Measurements from ENCODE around the gene TMEM14A.
A peak's percentile ranks its signal among the peaks of the same experiment; 100 is the strongest.
"Not testable (repeated sequence)": the region's sequence is repeated elsewhere in the genome, so short reads cannot be mapped to it uniquely, and the experiment has no call there.

TMEM14A gene

GRCh38 chr6:52661551-52661950 is 9.4 kb upstream of the TMEM14A start:
- no peak for DNase-seq

DNA sequence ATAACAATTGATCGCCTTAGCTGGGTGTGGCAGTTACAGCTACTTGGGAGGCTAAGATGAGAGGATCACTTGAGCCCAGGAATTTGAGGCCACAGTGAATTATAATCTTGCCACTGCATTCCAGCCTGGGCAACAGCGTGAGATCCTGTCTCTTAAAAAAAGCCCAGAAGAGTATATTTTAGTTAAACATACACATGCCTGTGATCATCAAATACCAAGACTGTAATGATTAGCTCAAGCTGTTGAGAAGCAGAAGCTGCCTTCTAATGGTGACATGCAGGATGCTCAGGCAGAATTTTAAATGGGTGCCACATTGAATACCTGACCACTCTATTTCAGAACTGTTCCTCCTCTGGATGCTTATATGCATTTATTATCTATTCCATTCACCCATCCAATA is 8.9 kb upstream of the TMEM14A start:
- DNase-seq, result no peak

GRCh38 chr6:52663120-52663935 is 7.6 kb upstream of the TMEM14A start:
- DNase-seq, result peak; percentile 55

DNA sequence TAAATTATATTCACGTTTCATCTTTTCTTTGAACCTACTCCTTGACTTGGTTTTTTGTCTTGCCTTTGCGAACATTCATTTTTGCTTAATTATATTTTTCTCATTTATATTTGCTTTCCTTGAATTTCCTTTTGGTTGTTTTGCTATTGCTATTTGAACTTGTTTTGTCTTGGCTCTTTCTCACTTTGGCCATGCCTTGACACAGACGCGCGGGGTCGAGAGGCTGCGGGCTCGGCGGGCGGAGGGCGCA is 7.1 kb upstream of the TMEM14A start:
- DNase-seq, result no peak

- DNase-seq, result peak; percentile 86
Observed at GRCh38 chr6:52664186-52664990, 6.5 kb upstream of the TMEM14A start.

- DNase-seq, result no peak
Observed at GRCh38 chr6:52664991-52665686, 5.8 kb upstream of the TMEM14A start.

- DNase-seq, result no peak
Observed at GRCh38 chr6:52666071-52666470, 4.8 kb upstream of the TMEM14A start.

DNA sequence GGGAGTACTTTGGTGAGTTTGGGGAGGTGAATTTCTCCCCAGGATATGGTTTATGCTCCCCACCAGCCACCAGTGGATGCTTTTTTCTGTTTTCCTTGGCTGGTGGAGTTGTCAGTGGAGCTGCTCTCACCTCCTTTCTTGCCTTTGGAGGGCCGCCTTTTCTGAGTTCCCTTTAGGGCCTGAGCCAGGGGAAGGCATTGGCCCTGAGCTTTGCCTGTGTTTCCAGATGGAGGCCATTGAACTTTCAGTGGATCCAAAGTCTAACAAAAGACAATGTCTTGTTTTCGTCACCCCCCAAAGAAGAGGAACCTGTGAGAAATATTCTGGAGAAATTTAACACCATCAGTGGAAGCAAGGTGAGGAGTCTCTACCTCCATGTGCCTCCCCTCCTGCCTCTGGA is 4.4 kb upstream of the TMEM14A start:
- no peak for DNase-seq

DNA sequence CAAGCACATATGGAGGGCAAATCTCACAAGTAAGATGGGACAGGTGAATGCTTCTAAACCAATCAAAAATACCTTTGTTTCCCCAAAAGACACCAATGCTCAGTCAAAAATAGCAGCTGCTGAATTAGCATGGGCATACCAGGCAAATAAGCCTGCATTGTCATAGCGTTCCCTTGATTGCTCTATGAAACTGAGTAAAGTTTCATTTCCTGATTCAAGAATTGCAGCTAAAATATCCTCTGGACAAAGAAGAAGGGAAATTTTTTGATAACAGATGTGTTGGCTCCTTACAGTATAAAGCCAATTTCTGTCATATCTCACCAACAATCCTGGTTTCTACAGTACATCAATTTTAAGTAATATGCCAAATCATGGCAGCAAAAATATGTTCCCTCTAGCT is 3.3 kb upstream of the TMEM14A start:
- no peak for DNase-seq

DNA sequence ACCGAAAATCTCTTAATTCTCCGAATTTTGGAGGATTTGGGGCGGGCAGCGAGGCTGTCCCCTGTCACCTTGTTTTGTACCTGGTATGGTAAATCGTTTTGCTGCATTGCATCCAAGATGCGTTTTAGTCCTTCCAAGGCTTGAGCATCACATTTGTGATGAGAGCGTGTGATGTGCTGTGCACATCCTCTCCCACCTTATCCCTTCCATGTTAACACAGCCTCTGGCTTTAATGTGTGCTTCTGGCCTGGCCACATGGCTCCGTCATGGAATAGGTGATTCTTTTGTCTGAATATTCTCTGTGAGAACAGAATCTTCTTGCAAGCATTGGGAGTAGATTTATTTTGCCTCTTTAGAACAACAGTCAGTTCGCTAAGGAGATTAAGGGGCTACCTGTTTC is 763 bp downstream of the TMEM14A start:
- DNase-seq, result no peak

DNA sequence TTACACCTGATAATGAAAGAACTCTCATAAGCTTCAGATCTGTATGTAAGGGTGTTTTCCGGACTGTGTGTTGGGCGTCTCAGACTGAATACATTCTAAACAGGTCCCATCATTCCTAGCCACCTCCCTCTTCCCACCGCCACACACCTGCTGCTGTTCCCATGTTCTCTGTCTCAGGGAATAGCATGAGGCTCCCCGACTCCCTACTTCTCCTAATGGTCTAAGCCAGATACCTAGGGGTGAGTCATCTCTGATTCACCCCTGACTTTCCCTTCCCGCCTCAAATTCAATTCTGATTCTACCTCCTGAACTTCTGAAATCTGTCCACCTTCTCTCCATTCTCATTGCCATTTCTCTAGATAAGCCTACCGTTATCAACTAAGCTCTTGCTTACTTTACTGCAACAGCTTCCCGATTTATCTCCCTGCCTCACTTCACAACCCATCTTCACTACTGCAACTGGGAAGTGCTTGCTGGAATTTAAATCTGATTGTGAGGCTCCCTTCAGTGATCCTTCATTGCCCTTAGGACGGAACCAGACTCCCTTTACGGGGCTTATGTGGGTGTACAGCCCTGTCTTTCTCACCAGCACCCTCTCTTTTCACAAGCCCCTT is 1.6 kb downstream of the TMEM14A start:
- no peak for DNase-seq

DNA sequence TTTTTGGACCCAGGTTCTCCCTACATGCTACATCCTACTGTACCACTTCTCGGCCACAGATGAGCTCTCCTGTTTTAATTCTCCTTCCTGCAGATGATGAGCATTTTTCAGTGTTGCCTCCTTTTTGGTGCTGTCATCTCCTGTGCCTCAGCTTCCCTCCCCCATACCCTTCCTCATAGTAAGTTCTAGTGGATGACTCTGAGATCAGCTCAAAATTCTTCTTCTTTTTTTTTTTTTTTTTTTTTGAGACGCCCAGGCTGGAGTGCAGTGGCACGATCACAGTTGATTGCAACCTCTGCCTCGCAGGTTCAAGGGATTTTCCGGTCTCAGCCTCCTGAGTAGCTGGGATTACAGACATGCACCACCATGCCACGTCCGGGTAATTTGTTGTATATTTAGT is 3.8 kb downstream of the TMEM14A start:
- no peak for DNase-seq

- DNase-seq, result no peak
Observed at GRCh38 chr6:52675372-52675771, 4.5 kb downstream of the TMEM14A start.

DNA sequence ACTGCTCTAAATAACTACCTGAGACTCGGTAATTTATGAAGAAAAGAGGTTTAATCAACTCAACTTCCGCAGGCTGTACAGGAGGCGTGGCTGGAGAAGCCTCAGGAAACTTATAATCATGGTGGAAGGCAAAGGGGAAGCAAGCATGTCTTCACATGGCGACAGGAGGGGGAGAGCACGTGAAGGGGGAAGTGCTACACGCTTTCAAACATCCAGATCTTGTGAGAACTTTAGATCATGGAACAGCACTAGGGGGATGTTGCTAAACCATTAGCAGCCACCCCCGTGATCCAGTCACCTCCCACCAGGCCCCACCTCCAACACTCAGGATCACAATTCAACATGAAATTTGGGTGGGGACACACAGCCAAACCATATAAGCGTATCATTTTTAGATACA is 5.7 kb downstream of the TMEM14A start:
- not testable (repeated sequence) for DNase-seq

DNA sequence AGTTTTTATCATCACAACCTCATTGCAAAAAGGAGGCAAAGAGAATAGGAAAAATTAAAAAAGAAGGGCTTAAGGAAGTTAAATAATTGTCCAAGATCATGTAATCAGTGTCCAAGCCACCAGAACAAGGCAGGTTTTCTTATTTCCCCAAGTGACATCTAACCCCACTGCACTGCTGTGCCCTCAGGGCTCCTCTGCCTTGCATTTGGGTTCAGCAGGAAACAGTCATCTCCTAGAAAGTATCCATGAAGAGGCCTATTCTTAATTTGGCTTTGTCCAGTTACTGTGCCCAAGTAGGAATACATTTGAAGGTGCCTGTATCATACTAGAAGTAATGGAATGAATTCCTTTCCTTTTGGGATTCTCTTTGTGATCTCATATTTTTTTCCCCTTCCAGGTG is 10.5 kb downstream of the TMEM14A start:
- DNase-seq, result no peak

- no peak for DNase-seq
Observed at GRCh38 chr6:52686878-52687699, 16.2 kb downstream of the TMEM14A start.

GRCh38 chr6:52689857-52690256 is 18.9 kb downstream of the TMEM14A start:
- DNase-seq, result no peak

- no peak for DNase-seq
Observed at GRCh38 chr6:52691718-52692117, 20.8 kb downstream of the TMEM14A start.

DNA sequence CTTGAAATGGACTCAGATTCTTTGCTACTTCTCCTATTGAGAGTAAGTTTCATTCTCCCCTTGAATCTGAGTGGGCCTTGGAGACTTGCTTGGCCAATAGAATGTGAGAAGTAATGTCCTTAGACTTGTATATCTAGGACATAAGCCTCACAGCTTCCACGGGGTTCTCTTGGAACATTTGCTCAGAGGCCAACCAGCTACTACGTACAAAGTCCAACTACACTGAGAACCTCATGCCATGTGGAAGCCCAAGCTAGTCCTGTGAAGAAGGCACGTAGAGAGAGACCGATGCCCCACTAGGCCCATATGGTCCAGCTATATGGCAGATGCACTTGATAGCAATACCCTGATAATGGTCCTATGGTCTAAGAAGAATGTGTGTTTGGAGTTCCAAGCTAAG is 22.9 kb downstream of the TMEM14A start:
- DNase-seq, result no peak

DNA sequence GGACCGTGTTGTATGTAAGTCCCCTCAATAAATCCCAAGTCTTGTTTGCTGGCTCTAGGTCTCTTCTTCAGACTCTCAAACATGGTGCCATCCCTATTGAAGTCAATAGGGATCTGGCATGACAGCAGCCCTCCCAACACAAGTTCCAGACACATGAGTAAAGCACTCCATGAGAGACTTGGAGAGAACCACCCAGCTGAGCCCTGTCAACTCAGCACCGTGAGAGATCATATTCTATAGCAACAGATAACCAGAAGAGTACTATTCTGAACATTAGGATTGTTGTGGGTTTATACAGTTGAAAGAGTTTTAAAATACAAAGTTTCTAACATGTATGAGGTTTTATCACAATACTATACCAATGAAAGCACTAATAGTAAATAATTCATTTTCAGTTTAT is 23.5 kb downstream of the TMEM14A start:
- DNase-seq, result no peak

- DNase-seq, result no peak
Observed at GRCh38 chr6:52696418-52696817, 25.5 kb downstream of the TMEM14A start.

- DNase-seq, result no peak
Observed at GRCh38 chr6:52697903-52698302, 27.0 kb downstream of the TMEM14A start.

GRCh38 chr6:52704060-52704459 is 33.1 kb downstream of the TMEM14A start:
- DNase-seq, result no peak
